Gastroesophageal sphincter (tissue), 4 donors: ENCODE measurements around the gene KCNC4. TPM values are rescaled to one million over a fixed set of nuclear protein-coding genes. Genes with fewer than 3 reads are reported as not detected.

Source experiments
- ATAC-seq: fragments of 150-250 bp; one replicate; pipeline ENCODE4 v1.9.1; 2016; ENCODE audit warnings: mild to moderate bottlenecking, moderate library complexity
- H3K27ac ChIP-seq, 4 donors: fragments of 200-600 bp; sonication (generic) in 3 of 4; 1 replicate in 3 of 4; 2 replicates in 1 of 4; pipeline ENCODE4 v1.5.1; 2016 to 2019
- H3K27me3 ChIP-seq: fragments of 200-600 bp; sonication (generic); one replicate; pipeline ENCODE4 v1.5.1; 2019
- H3K36me3 ChIP-seq, 2 donors: fragments of 200-600 bp; sonication (generic); one replicate each; pipeline ENCODE4 v1.5.1; 2019; ENCODE audit warnings: control low read depth in 1 of 2
- H3K4me1 ChIP-seq, 3 donors: fragments of 200-600 bp; sonication (generic); 1 replicate in 2 of 3; 2 replicates in 1 of 3; pipeline ENCODE4 v1.5.1; 2016 to 2019; ENCODE audit warnings: control low read depth in 2 of 3
- H3K4me3 ChIP-seq, 2 donors: fragments of 200-600 bp; sonication (generic); one replicate each; pipeline ENCODE4 v1.5.1; 2019; ENCODE audit warnings: mild to moderate bottlenecking in 1 of 2, moderate library complexity in 1 of 2
- H3K9me3 ChIP-seq, 3 donors: fragments of 200-600 bp; sonication (generic); one replicate each; pipeline ENCODE4 v1.5.1; 2017 to 2019; ENCODE audit warnings: control low read depth in 2 of 3
- EP300 ChIP-seq: sonication (generic); formaldehyde crosslinking; IDR thresholded peaks from one replicate; pipeline ENCODE4 v1.6.1; 2017; ENCODE audit warnings: antibody characterized with exemption, mild to moderate bottlenecking
- POLR2A ChIP-seq, 2 donors: fragments of 450-650 bp; IDR thresholded peaks; one replicate each; pipeline ENCODE4 v1.6.1; 2017; ENCODE audit warnings: antibody characterized with exemption in 2 of 2, mild to moderate bottlenecking in 2 of 2, moderate library complexity in 1 of 2
- POLR2AphosphoS5 ChIP-seq: sonication (generic); formaldehyde crosslinking; IDR thresholded peaks from one replicate; pipeline ENCODE4 v1.6.1; 2017; ENCODE audit warnings: antibody characterized with exemption
- WGBS, 2 donors: methylation state at CpG; one replicate each; pipeline ENCODE4 v1.1.5; 2018; ENCODE audit warnings: low coverage in 1 of 2; 5-methylcytosine and 5-hydroxymethylcytosine counted together
- total RNA-seq, 4 donors: library from RNA; depleted of rRNA; stranded (reverse); fragments of >200 nt; gene quantifications; one replicate each; pipeline ENCODE4 v1.1.0, GENCODE V29; 2016
- TF ChIP-seq, protein P1 (sequence below), 4 experiments: fragments of 200-600 bp in 2 of 4; fragments of 450-650 bp in 2 of 4; sonication (generic) in 1 of 4; IDR thresholded peaks; one replicate each; pipeline ENCODE4 v1.5.1; 2017 to 2019; ENCODE audit warnings: antibody characterized with exemption in 4 of 4, mild to moderate bottlenecking in 2 of 4, moderate library complexity in 2 of 4

KCNC4 gene
- total RNA-seq, result 10 to 100 TPM in 3 of 4 donors, 1 to 10 TPM in 1; 9.0 to 16.0 (median 13.4) TPM

DNA sequence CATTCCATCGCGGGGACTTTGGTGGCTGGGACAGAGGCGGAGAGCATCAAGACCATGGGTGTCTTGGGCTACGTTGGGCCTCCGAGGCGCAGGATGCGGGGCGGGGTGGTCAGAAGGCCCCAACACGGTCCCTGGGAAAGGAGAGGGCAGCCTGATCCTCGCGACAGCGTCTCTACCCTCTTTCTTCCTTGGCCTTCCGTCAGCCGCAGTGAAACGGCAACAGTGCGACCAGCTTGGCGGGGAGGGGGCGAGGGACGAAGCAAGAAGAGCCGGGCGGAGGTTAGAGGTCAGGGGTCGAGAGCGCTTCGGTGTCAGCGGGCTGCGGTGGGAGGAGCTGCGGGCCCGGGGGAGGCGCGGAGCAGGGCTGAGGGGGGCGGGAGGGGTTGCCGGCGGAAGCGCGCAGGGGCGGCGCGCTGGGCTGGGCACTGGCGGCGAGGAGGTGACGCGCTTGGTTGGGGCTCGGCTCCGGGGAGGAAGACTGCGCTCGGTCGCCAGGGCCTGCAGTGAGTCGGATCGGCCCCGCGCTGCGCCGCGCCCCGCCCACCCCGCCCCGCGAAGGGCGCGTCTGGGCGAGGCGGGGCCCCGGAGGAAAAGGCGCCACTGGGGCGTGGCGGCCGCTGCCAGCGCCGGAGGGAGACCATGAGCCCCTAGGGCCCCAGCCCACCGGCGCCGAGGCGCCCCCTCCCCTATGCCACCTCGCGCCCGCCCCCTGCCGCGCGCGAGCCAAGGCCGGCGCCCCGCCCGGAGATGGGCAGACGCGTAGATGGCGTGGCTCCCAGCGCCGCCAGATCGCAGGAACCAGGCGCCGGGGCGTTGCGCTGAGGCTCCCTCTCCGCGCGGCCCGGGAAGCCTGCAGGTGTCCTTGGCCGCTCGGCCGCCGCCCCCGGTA is at the start of gene KCNC4:
KCNC4 (plus strand) TSS at position 600 of the 889 bp plus-strand sequence. CDS start 1,186 bp downstream, outside the sequence.
- Histone ChIP-seq H3K36me3 (no peaks in the 10 kb centered on the region), H3K27me3 (no peaks in the 10 kb centered on the region), H3K27ac (peak within 1 kb of the TSS; percentile 29 to 86 (median 85)), H3K4me1 (peaks cover 0 to 62% (median 14%) of the 10 kb centered on the region in 3 donors), H3K9me3 (no peaks in the 10 kb centered on the region), H3K4me3 (peak within 1 kb of the TSS; percentile 43 to 94)
- TF ChIP-seq, protein P1, sequence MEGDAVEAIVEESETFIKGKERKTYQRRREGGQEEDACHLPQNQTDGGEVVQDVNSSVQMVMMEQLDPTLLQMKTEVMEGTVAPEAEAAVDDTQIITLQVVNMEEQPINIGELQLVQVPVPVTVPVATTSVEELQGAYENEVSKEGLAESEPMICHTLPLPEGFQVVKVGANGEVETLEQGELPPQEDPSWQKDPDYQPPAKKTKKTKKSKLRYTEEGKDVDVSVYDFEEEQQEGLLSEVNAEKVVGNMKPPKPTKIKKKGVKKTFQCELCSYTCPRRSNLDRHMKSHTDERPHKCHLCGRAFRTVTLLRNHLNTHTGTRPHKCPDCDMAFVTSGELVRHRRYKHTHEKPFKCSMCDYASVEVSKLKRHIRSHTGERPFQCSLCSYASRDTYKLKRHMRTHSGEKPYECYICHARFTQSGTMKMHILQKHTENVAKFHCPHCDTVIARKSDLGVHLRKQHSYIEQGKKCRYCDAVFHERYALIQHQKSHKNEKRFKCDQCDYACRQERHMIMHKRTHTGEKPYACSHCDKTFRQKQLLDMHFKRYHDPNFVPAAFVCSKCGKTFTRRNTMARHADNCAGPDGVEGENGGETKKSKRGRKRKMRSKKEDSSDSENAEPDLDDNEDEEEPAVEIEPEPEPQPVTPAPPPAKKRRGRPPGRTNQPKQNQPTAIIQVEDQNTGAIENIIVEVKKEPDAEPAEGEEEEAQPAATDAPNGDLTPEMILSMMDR (IDR thresholded peaks at IDR 0.05), result peak in 2 of 4 experiments; percentile 27 to 29
- peak in 1 of 2 donors; percentile 49 for TF ChIP-seq POLR2A (IDR thresholded peaks at IDR 0.05)
- TF ChIP-seq POLR2AphosphoS5, result peak; percentile 7
- no peak for TF ChIP-seq EP300
- peak; percentile 95 for ATAC-seq
- 27 to 33% methylated on average over 3 of the region's 103 CpGs for WGBS, 2 donors

DNA sequence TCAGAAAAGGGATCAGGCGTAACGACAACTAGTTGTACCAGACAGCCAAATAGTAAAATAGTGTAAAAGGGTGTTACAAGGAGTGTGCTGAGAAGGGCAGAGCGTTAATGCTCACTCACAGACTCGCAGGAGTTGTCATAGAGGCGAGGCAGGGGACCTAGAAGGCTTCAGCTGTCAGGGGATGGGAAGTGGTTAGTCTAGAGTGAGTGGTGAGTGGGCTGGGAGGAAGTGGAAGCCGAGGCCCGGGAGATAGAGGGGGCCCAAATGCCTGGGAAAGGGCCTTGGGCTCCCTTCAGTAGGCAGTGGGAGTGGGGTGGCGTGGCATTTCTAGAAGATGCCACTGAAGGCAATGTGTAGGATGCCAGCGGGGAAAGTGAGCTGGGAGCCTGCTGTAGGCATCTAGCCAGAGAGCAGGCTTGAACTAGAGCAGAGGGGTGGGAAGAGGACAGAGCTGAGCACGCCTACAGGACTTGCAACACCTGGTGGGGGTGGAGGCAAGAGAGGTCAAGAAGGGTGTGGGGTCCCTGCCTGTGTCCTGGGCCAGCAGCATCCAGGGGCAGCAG is 49.5 kb upstream of the KCNC4 start:
- peaks cover 0 to 4% (median 0%) of the 10 kb centered on the region in 3 donors for H3K9me3 ChIP-seq

DNA sequence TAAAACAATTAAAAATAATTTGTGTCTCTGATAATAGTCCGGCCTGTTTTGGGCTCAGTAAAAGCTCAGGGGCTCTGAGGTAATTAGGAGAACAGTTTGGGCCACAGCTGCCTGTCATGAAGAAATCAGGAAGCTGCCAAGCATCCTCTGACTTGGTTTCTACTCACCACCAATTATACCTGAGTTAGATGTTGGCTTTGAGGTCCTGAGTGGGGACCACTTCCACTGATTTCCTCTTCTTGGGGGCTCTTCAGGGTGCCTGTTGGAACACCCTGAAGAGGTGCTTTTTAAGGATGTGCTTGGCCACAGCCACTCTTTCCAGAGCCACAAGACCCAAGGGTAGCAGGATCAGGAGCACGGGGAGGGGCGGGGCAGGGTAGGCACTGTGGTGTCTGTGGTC is 48.9 kb upstream of the KCNC4 start:
- ATAC-seq, result no peak
- WGBS, 2 donors, result 76 to 90% methylated on average over 2 of the region's 3 CpGs
- peaks cover 0 to 4% (median 0%) of the 10 kb centered on the region in 3 donors for H3K9me3 ChIP-seq

More for the DNA sequence above, 49.5 kb upstream of the KCNC4 start:
- H3K36me3 ChIP-seq, result no peaks in the 10 kb centered on the region
- no peak for ATAC-seq
- no peak overlapping the region for H3K4me3 ChIP-seq
- peaks cover 35% of the 10 kb centered on the region for H3K27me3 ChIP-seq
- no peak for TF ChIP-seq EP300
- no peak for TF ChIP-seq POLR2AphosphoS5
- TF ChIP-seq, protein P1 (IDR thresholded peaks at IDR 0.05), result no peak
- TF ChIP-seq POLR2A (IDR thresholded peaks at IDR 0.05), result no peak
- H3K4me1 ChIP-seq, result no peaks in the 10 kb centered on the region
- 43 to 70% methylated on average over 7 to 9 of the region's 10 CpGs for WGBS, 2 donors
- no peak overlapping the region for H3K27ac ChIP-seq

DNA sequence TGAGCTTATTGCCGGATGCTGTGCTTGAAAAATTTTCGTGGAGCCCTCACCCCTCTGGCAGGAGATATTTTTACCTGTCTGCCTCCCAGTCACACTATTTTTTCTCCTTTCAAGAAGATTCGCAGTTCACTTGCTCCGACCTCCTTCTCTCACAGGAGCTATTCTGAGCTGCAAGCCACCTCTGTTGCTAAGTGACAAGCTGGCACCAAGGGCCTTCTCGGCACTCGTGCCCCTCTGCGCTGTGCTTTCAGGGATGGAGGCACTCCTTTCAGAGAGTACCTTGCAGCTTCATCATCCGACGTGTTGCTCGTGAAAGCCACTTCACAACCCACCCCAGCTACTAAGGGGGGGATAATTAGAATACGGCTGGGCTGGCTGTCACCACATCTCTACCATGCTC is 48.3 kb upstream of the KCNC4 start:
- Histone ChIP-seq H3K4me1 (no peaks in the 10 kb centered on the region), H3K9me3 (peaks cover 0 to 4% (median 0%) of the 10 kb centered on the region in 3 donors), H3K27me3 (peaks cover 30% of the 10 kb centered on the region), H3K4me3 (no peak overlapping the region), H3K27ac (no peak overlapping the region), H3K36me3 (no peaks in the 10 kb centered on the region)
- TF ChIP-seq EP300, result no peak
- TF ChIP-seq POLR2AphosphoS5, result no peak
- TF ChIP-seq POLR2A (IDR thresholded peaks at IDR 0.05), result no peak
- TF ChIP-seq, protein P1 (IDR thresholded peaks at IDR 0.05), result no peak
- WGBS, 2 donors, result 80 to 84% methylated on average over 1 to 11 of the region's 11 CpGs
- no peak for ATAC-seq

More for the DNA sequence above, 48.9 kb upstream of the KCNC4 start:
- Histone ChIP-seq H3K4me1 (no peaks in the 10 kb centered on the region), H3K4me3 (no peak overlapping the region), H3K27me3 (peaks cover 32% of the 10 kb centered on the region), H3K27ac (no peak overlapping the region), H3K36me3 (no peaks in the 10 kb centered on the region)
- TF ChIP-seq, protein P1 (IDR thresholded peaks at IDR 0.05), result no peak
- TF ChIP-seq EP300 (no peak), POLR2AphosphoS5 (no peak), POLR2A (IDR thresholded peaks at IDR 0.05) (no peak)
